Neural progenitor cell (in vitro differentiated cells): ENCODE measurements around the gene GINM1. TPM values are rescaled to one million over a fixed set of nuclear protein-coding genes. Genes with fewer than 3 reads are reported as not detected.

Experiments
- DNase-seq: peaks from one replicate; pipeline ENCODE4 v3.0.0-alpha.2; 2016; ENCODE audit warnings: low spot score
- H2AFZ ChIP-seq: fragments of 200-600 bp; sonication (generic); replicated peaks from 2 replicates; pipeline ENCODE4 v1.6.1; 2016; ENCODE audit warnings: antibody characterized with exemption
- H3F3A ChIP-seq: fragments of 200-600 bp; sonication (generic); 2 replicates; pipeline ENCODE4 v1.6.1; 2016; ENCODE audit warnings: antibody characterized with exemption, low read depth
- H3K27ac ChIP-seq: fragments of 200-600 bp; sonication (generic); 2 replicates; pipeline ENCODE4 v1.5.1; 2016; ENCODE audit warnings: mild to moderate bottlenecking
- H3K27me3 ChIP-seq: fragments of 200-600 bp; sonication (generic); 2 replicates; pipeline ENCODE4 v1.6.1; 2016; ENCODE audit warnings: mild to moderate bottlenecking, moderate library complexity
- H3K36me3 ChIP-seq: fragments of 200-600 bp; sonication (generic); 2 replicates; pipeline ENCODE4 v1.5.1; 2016
- H3K4me1 ChIP-seq: fragments of 200-600 bp; sonication (generic); 2 replicates; pipeline ENCODE4 v1.6.1; 2016; ENCODE audit warnings: mixed run types
- H3K4me2 ChIP-seq: fragments of 200-600 bp; sonication (generic); 2 replicates; pipeline ENCODE4 v1.6.1; 2016
- H3K4me3 ChIP-seq: fragments of 200-600 bp; sonication (generic); 2 replicates; pipeline ENCODE4 v1.5.1; 2016
- H3K79me2 ChIP-seq: fragments of 200-600 bp; sonication (generic); 2 replicates; pipeline ENCODE4 v1.6.1; 2016; ENCODE audit warnings: low read depth
- H3K9ac ChIP-seq: fragments of 200-600 bp; sonication (generic); 2 replicates; pipeline ENCODE4 v1.6.1; 2016
- H3K9me3 ChIP-seq: fragments of 200-600 bp; sonication (generic); 2 replicates; pipeline ENCODE4 v1.5.1; 2016; ENCODE audit warnings: low read depth
- H4K20me1 ChIP-seq: fragments of 200-600 bp; sonication (generic); 2 replicates; pipeline ENCODE4 v1.6.1; 2016; ENCODE audit warnings: low read depth
- H3K27ac Mint-ChIP-seq: 3 replicates; pipeline ENCODE4 v1.8.0; 2021; ENCODE audit warnings: mixed read lengths
- H3K27me3 Mint-ChIP-seq: 2 replicates; pipeline ENCODE4 v1.8.0; 2022; ENCODE audit warnings: low read depth, mild to moderate bottlenecking, inconsistent platforms, moderate library complexity, mixed read lengths; ENCODE audit not compliant: insufficient read depth
- H3K36me3 Mint-ChIP-seq: 3 replicates; pipeline ENCODE4 v1.8.0; 2021; ENCODE audit warnings: mixed read lengths
- H3K4me1 Mint-ChIP-seq: 3 replicates; pipeline ENCODE4 v1.8.0; 2021; ENCODE audit warnings: mixed read lengths
- H3K4me3 Mint-ChIP-seq: 3 replicates; pipeline ENCODE4 v1.8.0; 2021; ENCODE audit warnings: mild to moderate bottlenecking, moderate library complexity, mixed read lengths
- H3K9me3 Mint-ChIP-seq: 3 replicates; pipeline ENCODE4 v1.8.0; 2020; ENCODE audit warnings: mixed read lengths
- EZH2 ChIP-seq: fragments of 200-600 bp; sonication (generic); IDR thresholded peaks from 2 replicates; pipeline ENCODE4 v1.6.1; 2017; ENCODE audit warnings: antibody characterized with exemption, mild to moderate bottlenecking, moderate library complexity
- EZH2phosphoT487 ChIP-seq: fragments of 200-600 bp; sonication (generic); IDR thresholded peaks from 2 replicates; pipeline ENCODE4 v1.6.1; 2017; ENCODE audit warnings: antibody characterized with exemption
- total RNA-seq: library from RNA; depleted of rRNA; stranded (reverse); fragments of >200 nt; gene quantifications from 2 replicates; pipeline ENCODE4 v1.2.3, GENCODE V29; 2015; ENCODE audit warnings: low replicate concordance
- TF ChIP-seq, protein P1 (sequence below): fragments of 200-600 bp; sonication (generic); IDR thresholded peaks from 2 replicates; pipeline ENCODE4 v1.5.1; 2017; ENCODE audit warnings: antibody characterized with exemption, mild to moderate bottlenecking

Gene GINM1
- total RNA-seq, 1 donor from 2014 or later = 35.7 TPM

DNA sequence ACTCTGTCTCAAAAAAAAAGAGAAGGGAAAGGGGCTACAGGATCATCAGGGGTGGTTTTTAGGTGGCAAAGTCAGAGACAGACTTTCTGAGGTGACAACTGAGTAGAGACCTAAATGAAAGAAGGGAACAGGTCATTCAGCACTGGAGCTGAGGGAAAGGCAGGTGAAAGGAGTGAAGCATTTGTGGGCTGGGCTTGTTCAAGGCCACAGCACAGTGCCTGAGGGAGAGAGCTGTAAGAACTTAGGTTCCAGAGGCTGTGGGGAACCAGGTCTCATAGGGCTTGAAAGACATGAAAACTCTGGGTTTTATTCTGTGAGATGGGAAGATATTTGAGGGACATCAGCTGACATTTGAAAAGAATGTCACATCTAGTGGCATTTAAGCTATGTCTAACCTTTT, 61.5 kb downstream of the GINM1 start:
- H3K36me3 ChIP-seq = no peaks in the 10 kb centered on the region
- no peak overlapping the region for H3K27ac ChIP-seq
- no peak for DNase-seq
- no peaks in the 10 kb centered on the region for H4K20me1 ChIP-seq
- peaks cover 4% of the 10 kb centered on the region for H3K36me3 Mint-ChIP-seq
- no peaks in the 10 kb centered on the region for H3K4me1 ChIP-seq
- no peak overlapping the region for H3K4me3 ChIP-seq
- TF ChIP-seq EZH2phosphoT487 (no peak), EZH2 (no peak)
- TF ChIP-seq, protein P1, sequence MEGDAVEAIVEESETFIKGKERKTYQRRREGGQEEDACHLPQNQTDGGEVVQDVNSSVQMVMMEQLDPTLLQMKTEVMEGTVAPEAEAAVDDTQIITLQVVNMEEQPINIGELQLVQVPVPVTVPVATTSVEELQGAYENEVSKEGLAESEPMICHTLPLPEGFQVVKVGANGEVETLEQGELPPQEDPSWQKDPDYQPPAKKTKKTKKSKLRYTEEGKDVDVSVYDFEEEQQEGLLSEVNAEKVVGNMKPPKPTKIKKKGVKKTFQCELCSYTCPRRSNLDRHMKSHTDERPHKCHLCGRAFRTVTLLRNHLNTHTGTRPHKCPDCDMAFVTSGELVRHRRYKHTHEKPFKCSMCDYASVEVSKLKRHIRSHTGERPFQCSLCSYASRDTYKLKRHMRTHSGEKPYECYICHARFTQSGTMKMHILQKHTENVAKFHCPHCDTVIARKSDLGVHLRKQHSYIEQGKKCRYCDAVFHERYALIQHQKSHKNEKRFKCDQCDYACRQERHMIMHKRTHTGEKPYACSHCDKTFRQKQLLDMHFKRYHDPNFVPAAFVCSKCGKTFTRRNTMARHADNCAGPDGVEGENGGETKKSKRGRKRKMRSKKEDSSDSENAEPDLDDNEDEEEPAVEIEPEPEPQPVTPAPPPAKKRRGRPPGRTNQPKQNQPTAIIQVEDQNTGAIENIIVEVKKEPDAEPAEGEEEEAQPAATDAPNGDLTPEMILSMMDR = no peak
- H2AFZ ChIP-seq = no peak overlapping the region
- H3K27ac Mint-ChIP-seq = no peak overlapping the region
- no peaks in the 10 kb centered on the region for H3K79me2 ChIP-seq
- H3K27me3 Mint-ChIP-seq = no peaks in the 10 kb centered on the region
- no peaks in the 10 kb centered on the region for H3K9me3 Mint-ChIP-seq
- no peaks in the 10 kb centered on the region for H3K9me3 ChIP-seq
- H3K4me1 Mint-ChIP-seq = no peaks in the 10 kb centered on the region
- no peak overlapping the region for H3K4me2 ChIP-seq
- no peaks in the 10 kb centered on the region for H3F3A ChIP-seq
- no peak overlapping the region for H3K9ac ChIP-seq
- H3K27me3 ChIP-seq = no peaks in the 10 kb centered on the region
- no peak overlapping the region for H3K4me3 Mint-ChIP-seq

- H3K9me3 ChIP-seq = no peaks in the 10 kb centered on the region
- Mint-ChIP-seq H3K36me3 (no peaks in the 10 kb centered on the region), H3K9me3 (no peaks in the 10 kb centered on the region), H3K4me3 (no peak overlapping the region), H3K4me1 (no peaks in the 10 kb centered on the region), H3K27ac (no peak overlapping the region), H3K27me3 (no peaks in the 10 kb centered on the region)
- DNase-seq = no peak
- H3K4me2 ChIP-seq = no peak overlapping the region
- H2AFZ ChIP-seq = no peak overlapping the region
- H3K9ac ChIP-seq = no peak overlapping the region
- no peaks in the 10 kb centered on the region for H4K20me1 ChIP-seq
- H3K27me3 ChIP-seq = no peaks in the 10 kb centered on the region
- H3K36me3 ChIP-seq = no peaks in the 10 kb centered on the region
- H3K79me2 ChIP-seq = no peaks in the 10 kb centered on the region
- H3F3A ChIP-seq = no peaks in the 10 kb centered on the region
- no peaks in the 10 kb centered on the region for H3K4me1 ChIP-seq
- H3K27ac ChIP-seq = no peak overlapping the region
- TF ChIP-seq, protein P1 = no peak
- no peak for TF ChIP-seq EZH2
- no peak for TF ChIP-seq EZH2phosphoT487
- no peak overlapping the region for H3K4me3 ChIP-seq
These were observed 62.8 kb downstream of the GINM1 start for GRCh38 chr6:149628875-149629510.

- no peak for DNase-seq
- Histone ChIP-seq H2AFZ (no peak overlapping the region), H3K9ac (no peak overlapping the region), H3K4me2 (no peak overlapping the region), H3K79me2 (no peaks in the 10 kb centered on the region), H3K27ac (no peak overlapping the region), H3K4me3 (no peak overlapping the region), H3K36me3 (no peaks in the 10 kb centered on the region), H3F3A (no peaks in the 10 kb centered on the region), H3K9me3 (no peaks in the 10 kb centered on the region), H3K4me1 (no peaks in the 10 kb centered on the region), H3K27me3 (no peaks in the 10 kb centered on the region), H4K20me1 (no peaks in the 10 kb centered on the region)
- Mint-ChIP-seq H3K4me3 (no peak overlapping the region), H3K4me1 (no peaks in the 10 kb centered on the region), H3K27ac (no peak overlapping the region), H3K27me3 (no peaks in the 10 kb centered on the region), H3K9me3 (no peaks in the 10 kb centered on the region), H3K36me3 (peaks cover 4% of the 10 kb centered on the region)
- no peak for TF ChIP-seq EZH2phosphoT487
- TF ChIP-seq EZH2 = no peak
- TF ChIP-seq, protein P1 = no peak
These were observed 68.1 kb downstream of the GINM1 start for GRCh38 chr6:149634315-149634714.
